Calu3 (cell line): ENCODE measurements around the gene TENM4. TPM values are rescaled to one million over a fixed set of nuclear protein-coding genes. Genes with fewer than 3 reads are reported as not detected.

Experiments used
- BruUV-seq: library from RNA; stranded (reverse); fragments of 400-500 nt; replicated peaks from 2 replicates; lab custom pipeline; 2021; lab: Mats Ljungman, UMichigan
- CTCF ChIA-PET: fragments of 300-600 bp; sonication (Branson Sonifier 250); formaldehyde crosslinking; loops from one replicate; lab custom pipeline; 2022; ENCODE audit warnings: antibody characterized with exemption; lab: Charles Lee
- DNase-seq: peaks from one replicate; pipeline ENCODE4 v3.0.0; 2022
- H3K27ac Mint-ChIP-seq: one replicate; pipeline ENCODE4 v1.8.0; 2022; ENCODE audit warnings: mixed read lengths; ENCODE audit not compliant: unreplicated experiment
- H3K27me3 Mint-ChIP-seq: one replicate; pipeline ENCODE4 v1.8.0; 2022; ENCODE audit warnings: mixed read lengths; ENCODE audit not compliant: unreplicated experiment
- H3K36me3 Mint-ChIP-seq: one replicate; pipeline ENCODE4 v1.8.0; 2022; ENCODE audit warnings: mild to moderate bottlenecking, moderate library complexity, mixed read lengths; ENCODE audit not compliant: insufficient read depth, unreplicated experiment
- H3K4me1 Mint-ChIP-seq: one replicate; pipeline ENCODE4 v1.8.0; 2022; ENCODE audit warnings: mild to moderate bottlenecking, low read depth, mixed read lengths; ENCODE audit not compliant: unreplicated experiment
- H3K4me3 Mint-ChIP-seq: one replicate; pipeline ENCODE4 v1.8.0; 2022; ENCODE audit warnings: mild to moderate bottlenecking, low read depth, moderate library complexity, mixed read lengths; ENCODE audit not compliant: unreplicated experiment
- H3K9me3 Mint-ChIP-seq: one replicate; pipeline ENCODE4 v1.8.0; 2022; ENCODE audit warnings: low read depth, mixed read lengths; ENCODE audit not compliant: unreplicated experiment
- CTCF ChIP-seq: fragments of 200-600 bp; IDR thresholded peaks from one replicate; pipeline ENCODE4 v1.8.0; 2022; ENCODE audit warnings: antibody characterized with exemption; ENCODE audit not compliant: unreplicated experiment
- intact Hi-C: fragments of 100-400 bp; cut with micrococcal nuclease; formaldehyde crosslinking; loops from one replicate; pipeline ENCODE4 v1.10.0; 2022; ENCODE audit not compliant: unreplicated experiment
- total RNA-seq: library from RNA; stranded (reverse); gene quantifications from 2 replicates; pipeline ENCODE4 v1.2.3, GENCODE V29; 2022

Gene TENM4
- total RNA-seq, 1 experiment from 2014 or later, result not detected

GRCh38 chr11:79069504-79069903 is 371.3 kb downstream of the TENM4 start:
- intact Hi-C loops, result no loop called here
- no TSS peak for BruUV-seq
- H3K36me3 Mint-ChIP-seq, result no peaks in the 10 kb centered on the region
- no peaks in the 10 kb centered on the region for H3K9me3 Mint-ChIP-seq
- H3K4me3 Mint-ChIP-seq, result no peak overlapping the region
- H3K27ac Mint-ChIP-seq, result no peak overlapping the region
- TF ChIP-seq CTCF, result no peak
- no peaks in the 10 kb centered on the region for H3K4me1 Mint-ChIP-seq
- H3K27me3 Mint-ChIP-seq, result peaks cover 39% of the 10 kb centered on the region
- DNase-seq, result no peak
- CTCF ChIA-PET, result no interaction called here

GRCh38 chr11:79068356-79068755 is 372.5 kb downstream of the TENM4 start:
- Mint-ChIP-seq H3K27me3 (peaks cover 39% of the 10 kb centered on the region), H3K36me3 (no peaks in the 10 kb centered on the region), H3K4me3 (no peak overlapping the region), H3K4me1 (no peaks in the 10 kb centered on the region), H3K27ac (no peak overlapping the region), H3K9me3 (no peaks in the 10 kb centered on the region)
- DNase-seq, result no peak
- intact Hi-C loops, result no loop called here
- CTCF ChIA-PET, result no interaction called here
- TF ChIP-seq CTCF, result no peak
- no TSS peak for BruUV-seq

GRCh38 chr11:79067352-79067679 is 373.5 kb downstream of the TENM4 start:
- no peak for DNase-seq
- Mint-ChIP-seq H3K27me3 (peaks cover 39% of the 10 kb centered on the region), H3K4me1 (no peaks in the 10 kb centered on the region), H3K27ac (no peak overlapping the region), H3K36me3 (no peaks in the 10 kb centered on the region), H3K4me3 (no peak overlapping the region), H3K9me3 (no peaks in the 10 kb centered on the region)
- no TSS peak for BruUV-seq
- intact Hi-C loops, result no loop called here
- CTCF ChIA-PET, result no interaction called here
- no peak for TF ChIP-seq CTCF

GRCh38 chr11:79066456-79067351 is 374.1 kb downstream of the TENM4 start:
- CTCF ChIA-PET, result no interaction called here
- TF ChIP-seq CTCF, result no peak
- intact Hi-C loops, result no loop called here
- H3K4me1 Mint-ChIP-seq, result no peaks in the 10 kb centered on the region
- no peaks in the 10 kb centered on the region for H3K36me3 Mint-ChIP-seq
- BruUV-seq, result no TSS peak
- H3K27ac Mint-ChIP-seq, result no peak overlapping the region
- H3K4me3 Mint-ChIP-seq, result no peak overlapping the region
- no peak for DNase-seq
- peaks cover 39% of the 10 kb centered on the region for H3K27me3 Mint-ChIP-seq
- no peaks in the 10 kb centered on the region for H3K9me3 Mint-ChIP-seq
